Ishikawa (cell line): ENCODE results near the gene DDX41.
A peak's percentile ranks its signal among the peaks of the same experiment; 100 is the strongest.

Source experiments
- CEBPB ChIP-seq: IDR thresholded peaks from 2 replicates; pipeline ENCODE4 v1.6.1; 2012
- CREB1 ChIP-seq: IDR thresholded peaks from 2 replicates; pipeline ENCODE4 v1.6.1; 2012; ENCODE audit warnings: low read depth
- EGR1 ChIP-seq: IDR thresholded peaks from 2 replicates; pipeline ENCODE4 v1.6.1; 2012
- EP300 ChIP-seq: IDR thresholded peaks from 2 replicates; pipeline ENCODE4 v1.6.1; 2012; ENCODE audit warnings: borderline replicate concordance
- FOXM1 ChIP-seq: IDR thresholded peaks from 2 replicates; pipeline ENCODE4 v1.6.1; 2012; ENCODE audit warnings: low read depth, borderline replicate concordance
- NFIC ChIP-seq: IDR thresholded peaks from 2 replicates; pipeline ENCODE4 v1.6.1; 2012
- RAD21 ChIP-seq: IDR thresholded peaks from 2 replicates; pipeline ENCODE4 v1.6.1; 2012; ENCODE audit warnings: low read depth
- TAF1 ChIP-seq: IDR thresholded peaks from 2 replicates; pipeline ENCODE4 v1.6.1; 2012; ENCODE audit warnings: low read depth, mild to moderate bottlenecking
- TCF12 ChIP-seq: IDR thresholded peaks from 2 replicates; pipeline ENCODE4 v1.6.1; 2012; ENCODE audit warnings: low read depth
- TEAD4 ChIP-seq: IDR thresholded peaks from 2 replicates; pipeline ENCODE4 v1.6.1; 2012
- YY1 ChIP-seq: IDR thresholded peaks from 2 replicates; pipeline ENCODE4 v1.6.1; 2012; ENCODE audit warnings: low read depth
- ZBTB7A ChIP-seq: IDR thresholded peaks from 2 replicates; pipeline ENCODE4 v1.6.1; 2012; ENCODE audit warnings: low read depth
- TF ChIP-seq, protein P1 (sequence below): IDR thresholded peaks from 2 replicates; pipeline ENCODE4 v1.6.1; 2012; ENCODE audit warnings: low read depth, mild to moderate bottlenecking
- TF ChIP-seq, protein P2 (sequence below): IDR thresholded peaks from 2 replicates; pipeline ENCODE4 v1.6.1; 2012

The DDX41 gene

DNA sequence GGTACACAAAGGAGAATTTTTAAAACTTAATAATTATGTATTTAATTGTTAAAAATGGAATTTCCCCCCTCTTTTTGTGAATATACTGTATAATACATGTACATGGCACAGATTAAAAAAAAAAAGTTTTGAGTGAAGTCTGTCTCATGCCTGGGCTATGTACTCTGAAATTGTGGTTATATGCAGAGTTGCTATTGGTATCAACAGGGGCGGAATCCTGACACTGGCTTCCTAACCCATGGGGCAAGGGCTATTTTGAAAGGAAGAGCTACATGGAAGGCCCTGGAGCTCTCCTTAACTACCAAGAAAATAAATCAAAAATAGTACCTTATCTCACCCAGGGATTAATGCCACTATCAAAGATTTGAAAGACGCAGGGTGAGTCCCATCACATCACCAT lies 38.5 kb upstream of the DDX41 start:
- TF ChIP-seq CEBPB (no peak), EGR1 (no peak), RAD21 (no peak), ZBTB7A (no peak)

DNA sequence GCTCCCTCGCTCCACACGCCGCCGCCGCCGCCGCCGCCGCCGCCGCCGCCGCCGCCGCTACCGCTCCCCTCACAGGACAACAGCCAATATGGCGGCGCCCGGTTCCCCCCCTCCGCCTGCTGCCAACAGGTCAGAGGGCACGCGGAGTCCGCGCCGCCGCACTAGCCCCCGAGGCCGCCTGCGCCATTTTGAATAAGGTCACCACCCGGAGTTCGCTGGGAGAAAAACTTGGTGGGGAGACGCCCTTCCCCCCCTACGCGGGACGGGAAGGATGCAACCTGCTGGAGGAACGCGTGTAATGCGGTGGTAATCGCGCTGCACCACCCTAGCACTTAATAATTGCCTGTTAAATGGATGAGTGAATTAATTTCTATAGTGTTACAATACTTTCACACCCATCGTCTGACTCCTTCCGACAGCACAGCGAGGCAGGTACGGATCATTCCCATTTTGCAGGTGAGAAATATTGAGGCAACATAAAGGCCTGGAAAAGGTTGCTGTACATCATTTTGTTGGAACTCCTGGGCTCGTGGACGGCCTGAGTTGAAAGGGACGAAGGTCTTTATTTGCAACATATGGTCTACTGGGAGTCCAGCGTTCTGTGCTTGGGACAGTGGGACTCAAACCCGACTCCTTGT lies 37.8 kb upstream of the DDX41 start, which contains the start of gene FAM193B:
Gene FAM193B (minus strand): TSS at position 90 of the 638 bp plus-strand sequence. CDS start 105 bp downstream, outside the sequence.
- TF ChIP-seq YY1: peak; percentile 99
- TF ChIP-seq TEAD4: no peak
- peak; percentile 49 for TF ChIP-seq NFIC
- TF ChIP-seq, protein P1, sequence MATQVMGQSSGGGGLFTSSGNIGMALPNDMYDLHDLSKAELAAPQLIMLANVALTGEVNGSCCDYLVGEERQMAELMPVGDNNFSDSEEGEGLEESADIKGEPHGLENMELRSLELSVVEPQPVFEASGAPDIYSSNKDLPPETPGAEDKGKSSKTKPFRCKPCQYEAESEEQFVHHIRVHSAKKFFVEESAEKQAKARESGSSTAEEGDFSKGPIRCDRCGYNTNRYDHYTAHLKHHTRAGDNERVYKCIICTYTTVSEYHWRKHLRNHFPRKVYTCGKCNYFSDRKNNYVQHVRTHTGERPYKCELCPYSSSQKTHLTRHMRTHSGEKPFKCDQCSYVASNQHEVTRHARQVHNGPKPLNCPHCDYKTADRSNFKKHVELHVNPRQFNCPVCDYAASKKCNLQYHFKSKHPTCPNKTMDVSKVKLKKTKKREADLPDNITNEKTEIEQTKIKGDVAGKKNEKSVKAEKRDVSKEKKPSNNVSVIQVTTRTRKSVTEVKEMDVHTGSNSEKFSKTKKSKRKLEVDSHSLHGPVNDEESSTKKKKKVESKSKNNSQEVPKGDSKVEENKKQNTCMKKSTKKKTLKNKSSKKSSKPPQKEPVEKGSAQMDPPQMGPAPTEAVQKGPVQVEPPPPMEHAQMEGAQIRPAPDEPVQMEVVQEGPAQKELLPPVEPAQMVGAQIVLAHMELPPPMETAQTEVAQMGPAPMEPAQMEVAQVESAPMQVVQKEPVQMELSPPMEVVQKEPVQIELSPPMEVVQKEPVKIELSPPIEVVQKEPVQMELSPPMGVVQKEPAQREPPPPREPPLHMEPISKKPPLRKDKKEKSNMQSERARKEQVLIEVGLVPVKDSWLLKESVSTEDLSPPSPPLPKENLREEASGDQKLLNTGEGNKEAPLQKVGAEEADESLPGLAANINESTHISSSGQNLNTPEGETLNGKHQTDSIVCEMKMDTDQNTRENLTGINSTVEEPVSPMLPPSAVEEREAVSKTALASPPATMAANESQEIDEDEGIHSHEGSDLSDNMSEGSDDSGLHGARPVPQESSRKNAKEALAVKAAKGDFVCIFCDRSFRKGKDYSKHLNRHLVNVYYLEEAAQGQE: no peak
- TF ChIP-seq, protein P2, sequence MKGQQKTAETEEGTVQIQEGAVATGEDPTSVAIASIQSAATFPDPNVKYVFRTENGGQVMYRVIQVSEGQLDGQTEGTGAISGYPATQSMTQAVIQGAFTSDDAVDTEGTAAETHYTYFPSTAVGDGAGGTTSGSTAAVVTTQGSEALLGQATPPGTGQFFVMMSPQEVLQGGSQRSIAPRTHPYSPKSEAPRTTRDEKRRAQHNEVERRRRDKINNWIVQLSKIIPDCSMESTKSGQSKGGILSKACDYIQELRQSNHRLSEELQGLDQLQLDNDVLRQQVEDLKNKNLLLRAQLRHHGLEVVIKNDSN: peak; percentile 53
- TF ChIP-seq RAD21: no peak
- 0 out of 2 replicates have a peak, but pooled peaks have one; percentile 30 for TF ChIP-seq TCF12
- no peak for TF ChIP-seq ZBTB7A
- peak; percentile 75 for TF ChIP-seq EGR1
- no peak; the same call in 1 of the 2 replicates for TF ChIP-seq EP300
- peak; percentile 36; the same call in 1 of the 2 replicates for TF ChIP-seq TAF1
- TF ChIP-seq CEBPB: no peak

DNA sequence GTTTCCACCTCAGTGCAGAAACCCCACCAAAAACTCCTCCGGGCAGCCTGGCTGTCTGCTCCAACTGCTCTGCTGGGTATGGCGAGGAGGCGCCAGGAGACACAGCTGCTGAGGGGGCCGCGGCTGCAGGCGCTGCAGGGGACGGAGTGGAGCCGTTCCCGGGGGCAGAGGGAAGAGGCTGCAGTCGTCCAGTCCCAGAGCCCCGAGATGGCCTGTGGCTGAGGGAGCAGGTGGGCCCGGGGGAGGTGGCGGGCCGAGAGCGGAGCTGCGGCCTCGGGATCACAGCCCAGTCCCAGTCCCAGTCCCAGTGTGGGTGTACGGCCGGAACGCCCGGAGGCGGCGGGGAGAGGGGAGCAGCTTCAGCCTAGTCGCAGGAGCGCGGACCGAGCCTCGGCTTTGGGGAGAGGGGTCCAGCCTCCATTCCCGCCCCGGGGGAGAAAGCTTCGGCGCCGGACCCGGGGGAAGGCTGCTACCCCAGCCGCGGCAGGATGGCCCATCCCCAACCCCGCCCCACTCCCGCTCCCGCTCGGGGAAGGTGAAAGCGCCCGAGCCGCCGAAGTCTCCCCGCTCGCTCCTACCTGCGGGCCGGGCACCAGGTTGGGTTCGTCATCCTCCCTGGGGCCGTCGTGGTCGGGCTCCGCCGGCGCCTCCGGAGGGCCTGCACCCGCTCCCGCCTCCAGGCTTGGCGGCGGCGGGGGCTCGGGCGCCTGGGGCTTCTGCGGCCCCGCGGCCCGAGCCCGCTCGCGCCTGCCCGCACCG lies 37.1 kb upstream of the DDX41 start:
- TF ChIP-seq EGR1: no peak
- no peak for TF ChIP-seq ZBTB7A
- no peak for TF ChIP-seq TAF1
- no peak for TF ChIP-seq FOXM1
- no peak; the same call in 1 of the 2 replicates for TF ChIP-seq YY1
- TF ChIP-seq, protein P2: no peak
- TF ChIP-seq TCF12: no peak

DNA sequence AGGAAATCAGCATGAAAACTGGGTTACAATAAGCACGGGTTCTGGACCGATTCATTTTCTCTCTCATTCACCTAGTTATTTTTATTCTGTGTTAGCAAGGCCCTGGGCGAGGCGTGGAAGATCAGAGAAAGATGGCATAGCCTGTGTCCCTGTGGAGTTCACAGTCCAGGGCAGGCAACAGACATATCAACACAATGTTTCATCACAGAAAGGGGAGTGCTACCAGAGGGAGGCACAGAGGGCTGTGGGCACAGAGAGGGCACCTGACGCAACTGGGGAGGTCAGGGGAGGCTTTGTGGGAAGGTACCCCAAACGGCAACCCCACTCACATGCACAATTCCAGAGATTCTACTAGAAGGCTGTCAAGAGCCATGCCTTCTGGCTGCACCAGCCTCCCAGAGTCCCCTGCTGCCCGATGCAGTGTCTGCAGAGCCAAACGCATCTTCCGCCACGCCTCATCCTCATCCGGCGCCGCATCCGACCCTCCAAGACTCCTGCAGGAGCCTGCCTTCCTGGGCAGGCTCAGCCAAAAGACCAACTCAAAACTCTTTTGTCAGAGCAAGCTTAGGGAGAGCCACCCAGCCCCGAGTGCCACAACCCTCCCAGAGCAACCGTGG lies 36.2 kb upstream of the DDX41 start:
- TF ChIP-seq, protein P2: no peak

DNA sequence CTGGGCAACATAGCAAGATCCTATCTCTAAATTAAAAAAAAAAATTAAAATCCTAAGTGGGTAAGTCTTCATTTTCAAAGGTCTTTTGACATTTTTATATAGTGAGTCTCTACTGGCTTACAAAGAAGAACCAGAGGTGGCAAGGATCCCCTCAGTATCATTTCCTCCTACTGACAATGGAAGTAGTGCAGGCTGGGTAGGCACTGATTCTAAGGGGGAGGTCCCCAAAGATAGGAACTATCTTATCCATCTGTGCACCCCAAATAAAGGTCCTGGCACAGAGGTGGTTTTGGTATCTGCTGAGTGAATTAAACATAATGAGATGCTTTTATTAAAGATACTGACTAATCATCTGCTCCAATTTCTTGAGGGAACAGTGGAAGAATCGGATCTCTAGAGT lies 33.4 kb upstream of the DDX41 start:
- TF ChIP-seq YY1 (no peak), TAF1 (no peak), NFIC (no peak), CEBPB (no peak), TCF12 (no peak), TEAD4 (no peak), EGR1 (no peak), ZBTB7A (no peak), FOXM1 (no peak)
- TF ChIP-seq, protein P2: no peak
- TF ChIP-seq, protein P1: no peak

DNA sequence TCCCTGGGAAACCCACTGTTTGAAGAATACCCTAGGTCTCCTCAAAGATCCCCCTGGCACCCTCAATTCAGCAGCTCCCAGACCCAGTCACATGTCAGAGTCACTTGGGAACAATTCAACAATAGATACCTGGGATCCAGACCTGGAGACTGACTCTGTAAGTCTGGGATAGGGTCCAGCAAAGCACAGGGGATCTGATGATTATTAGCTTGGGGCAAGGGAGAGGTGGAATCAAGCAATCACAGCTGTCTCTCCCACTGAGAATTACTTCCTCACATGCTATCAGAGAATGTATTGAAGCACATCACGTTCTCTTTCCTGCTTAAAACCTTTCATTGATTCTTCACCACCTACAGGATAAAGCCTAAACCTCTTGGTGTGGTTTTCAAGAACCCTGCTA lies 31.7 kb upstream of the DDX41 start:
- no peak for TF ChIP-seq CEBPB
- no peak for TF ChIP-seq TAF1
- TF ChIP-seq CREB1: no peak
- no peak for TF ChIP-seq RAD21
- no peak for TF ChIP-seq NFIC
